DMS153 treated with DMSO at 0.1 percent for 48 hours (cell line): ENCODE results near the gene MRPS12.
"Not testable (repeated sequence)": the region's sequence is repeated elsewhere in the genome, so short reads cannot be mapped to it uniquely, and the experiment has no call there.

Experiments
- DNase-seq: peaks from one replicate; lab custom pipeline; 2025; ENCODE audit not compliant: unreplicated experiment; lab: John Stamatoyannopoulos, UW

Gene MRPS12

DNA sequence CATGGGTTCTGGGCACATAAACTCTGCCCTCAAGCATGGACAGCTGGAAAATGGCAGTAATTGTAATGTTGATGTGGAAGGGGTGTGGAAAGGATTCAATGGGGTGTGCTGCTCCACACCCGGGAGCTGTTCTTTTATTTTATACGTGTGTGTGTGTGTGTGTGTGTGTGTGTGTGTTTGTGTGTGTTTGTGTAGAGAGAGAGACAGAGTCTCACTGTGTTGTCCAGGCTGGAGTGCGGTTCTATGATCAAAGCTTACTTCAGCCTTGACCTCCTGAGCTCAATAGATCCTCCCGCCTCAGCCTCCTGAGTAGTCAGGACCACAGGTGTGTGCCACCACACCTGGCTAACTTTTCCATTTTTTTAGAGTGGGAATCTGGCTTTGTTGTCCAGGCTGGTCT lies 2.8 kb downstream of the MRPS12 start:
- no peak for DNase-seq

DNA sequence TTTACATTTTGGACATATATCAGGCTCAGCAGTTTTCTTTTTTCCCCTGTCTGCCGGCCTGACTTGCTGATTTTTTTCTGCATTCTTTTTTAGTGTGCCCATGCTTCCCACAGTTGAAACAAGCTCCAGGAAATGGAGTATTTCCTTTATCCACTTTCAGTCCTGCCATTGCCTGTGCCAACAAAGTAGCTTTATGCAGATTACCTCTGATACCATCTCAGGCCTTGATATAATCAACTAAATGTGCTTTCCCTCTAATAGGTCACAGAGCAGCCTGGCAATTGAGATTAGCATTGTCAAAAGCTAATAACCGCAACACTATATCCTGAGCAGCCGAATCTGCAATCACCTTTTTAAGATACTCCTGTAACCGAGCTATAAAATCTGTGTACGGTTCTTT lies 9.2 kb downstream of the MRPS12 start:
- no peak for DNase-seq

DNA sequence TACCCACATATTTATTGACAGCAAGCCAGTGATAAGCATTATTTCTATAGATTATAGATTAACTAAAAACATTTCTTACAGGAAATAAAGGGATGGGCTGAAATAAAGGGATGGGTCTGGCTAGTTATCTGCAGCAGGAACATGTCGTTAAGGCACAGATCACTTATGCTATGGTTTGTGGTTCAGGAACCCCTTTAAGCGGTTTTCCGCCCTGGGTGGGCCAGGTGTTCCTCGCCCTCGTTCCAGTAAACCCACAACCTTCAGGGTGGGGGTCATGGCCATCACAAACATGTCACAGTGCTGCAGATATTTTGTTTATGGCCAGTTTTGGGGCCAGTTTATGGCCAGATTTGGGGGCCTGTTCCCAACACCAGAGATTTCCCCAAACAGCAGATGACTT lies 10.7 kb downstream of the MRPS12 start:
- not testable (repeated sequence) for DNase-seq

DNA sequence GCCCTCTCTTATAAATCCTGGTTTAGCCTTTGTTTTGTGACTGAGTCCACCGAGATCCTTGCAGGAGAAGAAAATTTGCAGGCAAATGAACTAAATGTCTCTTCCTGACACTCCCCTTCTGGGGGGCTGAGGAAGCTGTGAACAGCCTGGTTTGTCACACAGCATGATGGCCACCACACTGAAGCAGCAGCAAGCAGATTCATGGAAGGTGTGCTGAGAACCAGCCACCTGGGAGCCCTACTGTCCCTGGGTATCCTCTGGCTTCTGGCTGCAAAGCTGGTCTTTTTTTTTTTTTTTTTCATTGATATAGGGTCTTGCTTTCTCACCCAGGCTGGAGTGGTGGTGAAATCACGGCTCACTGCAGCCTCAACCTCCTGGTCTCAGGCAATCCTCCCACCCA lies 11.2 kb downstream of the MRPS12 start:
- DNase-seq, result no peak

DNA sequence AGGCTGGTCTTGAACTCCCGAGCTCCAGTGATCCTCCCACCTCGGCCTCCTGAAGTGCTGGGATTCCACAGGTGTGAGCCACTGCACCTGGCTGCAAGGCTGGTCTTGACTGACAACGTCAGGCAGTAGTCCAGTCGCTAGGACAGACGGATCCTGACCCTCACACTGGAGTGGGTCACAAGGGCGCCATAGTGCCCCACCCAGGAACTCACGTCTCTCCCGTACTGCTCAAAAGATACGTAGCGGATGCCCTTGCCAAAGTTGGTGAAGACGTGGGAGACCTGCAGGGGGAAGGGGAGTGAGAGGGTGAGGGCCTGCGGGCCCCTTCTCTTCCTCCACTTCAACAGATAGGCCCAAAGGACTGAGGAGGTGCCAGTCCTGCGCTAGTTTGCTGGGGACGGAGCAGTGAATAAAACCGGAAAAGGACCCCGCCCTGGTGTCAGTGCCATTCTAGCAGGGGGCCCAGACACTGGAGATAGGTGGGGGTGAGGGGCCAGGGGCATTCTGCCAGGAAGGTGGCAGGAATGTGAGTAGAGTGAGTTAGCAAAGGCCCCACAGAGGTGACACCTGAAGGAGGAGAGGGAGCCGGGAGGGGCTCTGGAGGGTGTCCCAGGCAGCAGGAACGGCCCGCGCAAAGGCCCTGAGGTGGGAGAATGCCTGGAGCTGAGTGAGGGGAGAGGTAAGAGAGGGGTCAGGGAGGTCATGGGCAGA lies 11.9 kb downstream of the MRPS12 start:
- DNase-seq, result no peak

DNA sequence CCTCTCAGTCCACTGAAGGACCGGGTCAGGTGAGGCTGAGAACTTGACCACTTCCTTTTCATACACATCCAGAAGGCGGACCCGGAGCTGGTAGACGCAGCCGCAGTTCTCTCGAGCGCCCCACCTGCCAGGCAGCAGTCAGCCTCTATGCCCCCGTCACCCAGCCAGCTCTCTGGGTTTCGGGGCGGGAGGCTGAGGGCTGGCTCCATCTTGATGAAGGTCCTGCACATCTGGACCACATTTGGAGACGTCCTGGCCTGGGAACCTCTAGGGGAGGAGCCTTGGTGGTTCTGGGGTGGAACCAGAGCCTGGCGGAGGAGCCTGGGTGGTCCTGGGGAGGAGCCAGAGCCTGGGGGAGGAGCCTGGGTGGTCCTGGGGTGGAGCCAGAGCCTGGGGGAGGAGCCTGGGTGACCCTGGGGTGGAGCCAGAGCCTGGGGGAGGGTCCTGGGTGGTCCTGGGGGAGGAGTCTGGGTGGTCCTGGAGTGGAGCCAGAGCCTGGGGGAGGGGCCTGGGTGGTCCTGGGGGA lies 14.3 kb downstream of the MRPS12 start:
- DNase-seq, result no peak

DNA sequence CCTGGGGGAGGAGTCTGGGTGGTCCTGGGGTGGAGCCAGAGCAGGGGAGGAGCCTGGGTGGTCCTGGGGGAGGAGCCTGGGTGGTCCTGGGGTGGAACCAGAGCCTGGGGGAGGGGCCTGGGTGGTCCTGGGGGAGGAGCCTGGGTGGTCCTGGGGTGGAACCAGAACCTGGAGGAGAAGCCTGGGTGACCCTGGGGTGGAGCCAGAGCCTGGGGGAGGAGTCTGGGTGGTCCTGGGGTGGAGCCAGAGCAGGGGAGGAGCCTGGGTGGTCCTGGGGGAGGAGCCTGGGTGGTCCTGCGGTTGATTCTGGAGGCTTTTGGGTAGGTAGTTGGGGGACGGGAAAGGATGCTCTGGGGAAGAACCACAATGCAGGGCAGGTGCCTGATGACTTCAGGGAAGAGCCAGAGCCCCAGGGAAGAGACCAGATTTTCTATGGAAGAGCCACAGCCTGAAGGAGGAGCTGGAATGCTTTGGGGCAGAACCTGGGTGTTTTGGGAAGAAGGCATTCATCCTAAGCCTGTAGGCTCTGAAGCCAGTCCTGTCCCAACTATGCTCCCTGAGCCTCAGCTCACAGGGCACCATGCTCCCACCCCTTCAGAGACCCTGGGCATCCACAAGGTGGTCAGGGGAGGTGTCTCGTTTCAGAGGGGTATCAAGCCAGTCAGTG lies 15.0 kb downstream of the MRPS12 start:
- DNase-seq, result no peak

DNA sequence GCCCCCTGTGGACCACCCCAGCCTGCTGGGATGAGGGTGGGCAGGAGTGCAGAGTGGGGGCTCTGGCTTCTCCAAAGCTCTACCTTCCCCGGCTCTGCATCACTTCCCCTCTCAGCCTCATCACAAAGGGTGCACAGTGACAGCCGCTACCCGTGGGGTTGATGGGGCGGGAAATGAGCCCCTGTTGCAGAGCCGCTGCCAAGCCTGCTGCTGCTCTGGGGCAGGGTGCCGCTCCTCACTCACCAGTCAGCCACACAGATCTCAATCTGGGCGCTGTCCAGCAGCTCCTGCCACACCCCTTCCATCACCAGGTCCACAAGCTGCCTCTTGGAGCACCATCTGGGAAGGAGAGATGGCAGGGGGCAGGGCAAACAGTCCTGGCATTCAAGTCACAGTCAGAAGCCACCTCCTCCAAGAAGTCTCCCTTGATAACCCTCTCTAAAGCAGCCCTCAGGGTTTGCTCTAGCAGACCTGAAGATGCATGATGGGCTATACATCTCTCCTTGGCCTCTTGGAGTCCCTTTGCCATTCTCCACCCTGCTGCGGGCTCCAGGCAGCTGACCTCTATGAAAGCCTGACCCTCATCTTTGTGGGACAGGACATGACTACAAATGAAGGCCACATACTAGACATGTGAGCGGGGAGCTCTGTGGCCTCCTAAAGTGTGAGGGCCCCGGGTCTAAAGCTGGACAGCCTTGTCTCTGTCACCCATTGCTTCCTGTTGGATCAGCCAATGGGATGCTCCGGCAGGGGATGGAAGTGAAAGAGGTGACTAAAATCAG lies 15.7 kb downstream of the MRPS12 start:
- DNase-seq, result no peak

DNA sequence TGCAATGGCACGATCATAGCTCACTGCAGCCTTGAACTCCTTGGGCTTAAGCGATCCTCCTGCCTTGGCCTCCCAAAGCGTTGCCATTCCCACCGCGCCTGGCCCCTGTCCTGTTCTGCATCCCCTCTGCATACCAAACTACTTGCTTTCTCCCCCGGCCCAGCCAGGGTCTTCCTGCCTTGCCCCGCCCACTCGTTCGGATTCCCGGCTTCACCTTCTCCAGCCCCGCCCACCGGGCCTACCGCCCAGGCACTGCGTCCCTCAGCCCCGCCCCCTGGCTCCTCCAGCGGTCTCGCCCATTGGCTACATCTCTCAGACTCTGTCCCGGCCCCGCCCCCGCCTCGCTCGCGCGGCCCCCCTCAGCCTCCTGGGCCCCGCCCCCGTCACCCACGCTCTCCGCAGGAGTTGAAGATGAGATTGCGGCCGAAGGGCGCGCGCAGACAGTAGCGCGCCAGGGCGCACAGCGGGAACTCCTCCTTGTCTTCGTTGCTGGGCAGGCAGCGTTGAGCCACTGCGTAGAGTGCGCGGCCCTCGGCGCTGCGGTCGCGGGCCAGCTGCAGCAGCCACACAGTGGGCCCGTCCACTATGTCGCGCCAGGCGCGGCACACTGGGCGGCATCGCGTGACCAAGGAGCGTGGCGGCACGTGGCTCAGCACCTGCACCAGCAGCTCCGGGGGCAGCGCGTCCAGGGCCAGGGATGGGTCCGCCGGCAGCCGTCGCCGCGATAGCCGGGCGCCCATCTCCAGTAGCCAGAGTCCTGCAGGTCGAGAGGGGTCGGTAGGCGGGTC lies 19.0 kb downstream of the MRPS12 start:
- DNase-seq, result peak; percentile 71

DNA sequence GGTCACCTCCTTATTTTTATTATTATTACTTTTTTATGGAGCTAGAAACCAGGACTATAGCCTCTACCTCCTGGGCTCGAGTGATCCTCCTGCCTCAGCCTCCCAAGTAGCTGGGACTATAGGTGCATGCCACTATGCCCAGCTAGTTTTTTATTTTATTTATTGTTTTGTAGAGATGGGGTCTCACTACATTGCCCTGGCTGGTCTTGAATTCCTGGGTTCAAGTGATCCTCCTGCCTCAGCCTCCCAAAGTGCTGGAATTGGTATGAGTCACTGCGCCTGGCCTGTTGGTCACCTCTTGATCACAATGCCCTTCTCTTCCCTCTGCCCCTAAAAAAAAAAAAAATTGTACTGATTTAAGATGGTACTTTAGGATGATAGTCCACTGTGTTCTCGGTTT lies 20.4 kb downstream of the MRPS12 start:
- no peak for DNase-seq

DNA sequence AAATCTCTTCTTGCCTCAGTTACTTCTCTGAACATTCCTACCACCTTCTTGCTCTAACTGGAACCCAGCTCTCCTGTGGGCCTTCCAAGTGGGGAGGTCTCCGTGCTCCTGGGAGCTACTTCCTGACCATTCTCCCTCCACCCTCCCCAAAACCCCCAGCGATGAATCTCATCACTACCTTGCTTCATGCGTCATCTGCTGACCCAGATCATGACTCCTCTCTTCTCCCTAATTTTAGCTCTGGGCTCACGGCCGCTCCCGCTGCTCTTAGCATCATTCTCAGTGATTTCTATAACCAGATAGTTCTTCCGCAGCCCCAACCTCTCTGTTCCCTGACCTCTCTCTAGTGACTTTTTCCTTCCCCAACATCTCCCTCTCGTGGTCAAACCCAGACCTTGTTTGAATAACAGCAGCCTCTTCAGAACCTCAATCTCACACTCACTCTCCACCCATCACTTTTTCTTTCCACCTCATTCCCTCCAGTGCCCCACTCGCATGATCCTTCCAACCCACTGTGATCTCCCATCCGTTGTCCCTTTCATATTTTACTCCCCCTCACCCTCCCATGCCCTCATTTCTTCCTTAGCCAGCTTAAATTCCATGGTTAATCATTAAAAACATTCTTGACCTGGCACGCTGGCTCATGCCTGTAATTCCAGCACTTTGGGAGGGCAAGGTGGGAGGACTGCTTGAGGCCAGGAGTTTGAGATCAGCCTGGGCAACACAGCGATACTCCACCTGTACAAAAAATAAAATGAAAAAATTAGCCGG lies 21.8 kb downstream of the MRPS12 start:
- peak; percentile 59 for DNase-seq

DNA sequence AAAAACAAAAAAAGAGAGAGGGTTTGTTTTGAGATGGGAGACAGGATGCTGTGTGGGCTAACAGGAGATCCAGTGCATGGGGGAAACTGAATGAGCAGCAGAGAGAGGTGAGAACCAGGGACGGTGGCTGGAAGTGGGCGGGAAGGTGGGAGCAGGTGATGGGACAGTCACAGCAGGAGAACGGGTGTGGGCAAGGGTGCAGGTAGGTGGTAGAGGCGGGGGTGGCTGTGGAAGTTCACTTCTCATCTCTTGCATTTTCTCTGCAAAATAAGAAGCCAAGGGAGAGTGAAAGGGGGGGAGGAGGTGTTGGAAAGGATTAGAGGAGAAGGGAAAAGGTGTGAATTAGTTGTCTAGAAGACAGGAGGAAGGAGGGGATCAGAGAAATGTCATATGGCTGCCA lies 22.9 kb downstream of the MRPS12 start:
- no peak for DNase-seq

DNA sequence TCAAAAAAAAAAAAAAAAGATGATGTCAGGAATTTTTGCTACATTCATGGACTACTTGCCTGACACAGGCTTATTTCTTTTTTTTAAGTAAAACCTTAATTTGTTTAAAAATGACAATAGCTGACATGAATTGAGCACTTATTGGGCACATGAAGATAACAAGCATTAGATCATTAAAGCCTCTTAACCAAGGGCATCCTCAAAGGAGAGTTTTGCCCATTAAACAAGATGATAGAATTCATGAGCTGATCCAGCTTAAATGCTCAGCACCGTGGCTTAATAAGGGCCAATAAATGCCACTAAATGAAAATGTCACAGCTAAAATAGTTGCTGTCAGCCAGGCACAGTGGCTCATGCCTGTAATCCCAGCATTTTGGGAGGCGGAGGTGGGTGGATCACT lies 25.5 kb downstream of the MRPS12 start:
- no peak for DNase-seq

DNA sequence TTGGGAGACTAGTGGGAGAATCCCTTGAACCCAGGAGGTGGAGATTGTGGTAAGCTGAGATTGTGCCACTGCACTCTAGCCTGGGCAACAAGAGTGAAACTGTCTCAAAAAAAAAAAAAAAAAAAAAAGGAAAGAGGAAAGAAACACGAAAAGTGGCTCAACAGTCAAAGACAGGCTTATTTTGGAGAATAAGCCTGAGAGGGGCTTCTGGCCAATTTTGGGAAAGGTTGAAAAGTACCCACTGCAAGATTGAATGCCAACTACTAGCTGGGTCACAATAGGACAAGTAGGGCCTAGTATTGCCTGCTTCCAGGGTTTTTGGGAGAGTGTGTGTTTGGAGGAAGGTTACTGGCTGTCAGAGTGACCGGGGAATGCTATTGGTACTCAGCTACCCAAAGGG lies 27.6 kb downstream of the MRPS12 start:
- no peak for DNase-seq

DNA sequence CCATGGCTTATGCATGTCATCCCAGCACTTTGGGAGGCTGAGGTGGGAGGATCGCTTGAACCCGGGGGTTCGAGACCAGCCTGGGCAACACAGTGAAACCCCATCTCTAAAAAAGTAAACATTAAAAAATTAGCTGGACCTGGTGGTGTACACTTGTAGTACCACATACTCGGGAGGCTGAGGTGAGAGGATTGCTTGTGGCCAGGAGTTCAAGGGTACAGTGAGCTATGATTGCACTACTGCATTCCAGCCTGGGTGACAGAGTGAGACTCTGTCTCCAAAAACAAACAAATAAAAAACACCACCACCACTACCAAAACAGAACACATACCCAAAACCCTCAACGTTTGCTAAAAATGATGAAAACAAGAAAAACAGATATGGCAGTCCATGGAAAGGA lies 28.9 kb downstream of the MRPS12 start:
- DNase-seq, result no peak

DNA sequence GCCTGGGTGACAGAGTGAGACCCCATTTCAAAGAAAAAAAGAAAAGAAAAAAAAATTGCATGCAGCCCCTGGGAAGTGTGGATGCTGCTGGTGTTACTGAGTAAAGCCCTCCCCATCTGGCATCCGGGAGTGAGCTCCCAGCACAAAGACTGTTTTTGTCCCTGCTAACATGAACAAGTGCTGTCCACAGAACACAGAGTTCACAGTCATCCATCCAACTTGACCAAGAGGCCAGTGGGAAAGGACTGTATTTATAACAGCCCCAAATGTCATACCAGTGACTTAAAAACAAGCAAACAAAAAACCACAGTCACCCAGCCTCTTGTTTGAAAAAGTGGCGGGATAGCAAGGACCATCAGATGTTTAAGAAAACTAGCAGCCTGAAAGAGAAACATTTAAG lies 34.0 kb downstream of the MRPS12 start:
- no peak for DNase-seq

DNA sequence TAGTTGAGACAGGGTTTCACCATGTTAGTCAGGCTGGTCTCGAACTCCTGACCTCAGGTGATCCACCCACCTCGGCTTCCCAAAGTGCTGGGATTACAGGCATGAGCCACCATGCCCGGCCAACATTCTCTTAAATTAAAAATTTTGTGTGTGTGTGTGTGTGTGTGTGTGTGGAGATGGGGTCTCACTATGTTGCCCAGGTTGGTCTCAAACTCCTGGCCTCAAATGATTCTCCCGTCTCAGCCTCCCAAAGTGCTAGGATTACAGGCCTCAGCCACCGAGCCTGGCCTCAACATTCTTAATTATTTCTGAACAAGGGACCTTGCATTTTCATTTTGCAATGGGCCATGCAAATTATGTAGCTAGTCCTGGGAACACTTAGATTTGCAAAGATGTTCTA lies 35.4 kb downstream of the MRPS12 start:
- not testable (repeated sequence) for DNase-seq

DNA sequence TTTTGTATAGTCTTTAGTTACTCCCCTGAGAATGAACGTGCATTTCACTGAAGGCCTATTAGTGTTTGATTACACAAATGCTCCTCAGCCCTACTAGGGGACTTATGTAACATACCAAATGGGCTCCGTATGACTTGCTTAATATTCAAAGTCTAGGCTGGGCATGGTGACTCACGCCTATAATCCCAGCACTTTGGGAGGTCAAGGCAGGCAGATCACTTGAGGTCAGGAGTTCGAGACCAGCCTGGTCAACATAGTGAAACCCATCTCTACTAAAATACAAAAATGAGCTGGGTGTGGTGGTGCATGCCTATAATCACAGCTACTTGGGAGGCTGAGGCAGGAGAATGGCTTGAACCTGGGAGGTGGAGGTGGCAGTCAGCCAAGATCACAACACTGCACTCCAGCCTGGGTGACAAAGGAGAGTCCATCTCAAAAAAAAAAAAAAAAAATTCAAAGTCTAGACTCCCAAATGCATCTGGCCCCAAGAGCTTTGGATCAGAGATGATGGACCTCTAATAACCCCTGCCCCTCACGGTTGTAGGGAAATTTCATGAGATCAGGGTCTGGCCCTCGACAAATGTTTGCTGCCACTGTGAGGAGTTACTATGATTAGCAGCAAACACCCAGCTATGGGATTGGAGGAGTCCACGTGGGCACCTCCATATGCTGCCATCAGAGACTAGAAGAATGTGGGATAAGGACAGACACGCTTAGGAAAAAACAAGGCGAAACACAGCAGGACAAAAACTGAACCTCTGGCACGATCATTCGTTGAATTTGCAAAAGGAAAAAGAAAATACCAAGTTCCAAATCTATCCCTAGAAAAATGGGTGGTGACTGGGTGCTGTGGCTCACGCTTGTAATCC lies 40.2 kb downstream of the MRPS12 start:
- DNase-seq, result no peak

DNA sequence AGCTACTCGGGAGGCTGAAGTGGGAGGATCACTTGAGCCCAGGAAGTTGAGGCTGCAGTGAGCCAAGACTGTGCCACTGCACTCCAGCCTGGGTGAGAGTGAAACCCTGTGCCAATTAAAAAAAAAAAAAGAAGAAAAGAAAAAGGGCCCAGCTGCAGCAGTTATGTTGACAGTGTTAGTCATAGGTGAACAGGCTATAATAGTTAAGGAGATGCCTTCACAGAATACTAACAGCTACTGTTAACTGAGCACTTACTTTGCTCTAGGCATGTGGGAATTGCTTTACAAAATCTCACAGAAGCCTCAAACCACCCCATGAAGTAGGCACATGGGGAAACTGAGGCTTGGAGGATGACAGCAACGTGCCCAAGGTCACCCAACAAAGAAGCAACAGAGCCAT lies 40.9 kb downstream of the MRPS12 start:
- no peak for DNase-seq
